BJ (cell line): ENCODE results near the gene ATP9B. TPM values are rescaled to one million over a fixed set of nuclear protein-coding genes. Genes with fewer than 3 reads are reported as not detected.

ENCODE experiments used
- CTCF ChIA-PET: fragments of 350-600 bp; formaldehyde crosslinking; extraction: SDS; loops from one replicate; lab custom pipeline; 2021; ENCODE audit warnings: antibody characterized with exemption, inconsistent platforms; lab: Yijun Ruan, JAX
- POLR2A ChIA-PET: fragments of 300-600 bp; sonication (Branson Sonifier 250); formaldehyde crosslinking; extraction: SDS; loops from one replicate; lab custom pipeline; 2021; ENCODE audit warnings: antibody characterized with exemption; lab: Charles Lee
- DNase-seq: peaks from one replicate; pipeline ENCODE4 v3.0.0-alpha.2; 2011; ENCODE audit warnings: low read depth
- H3K27me3 ChIP-seq: 2 replicates; pipeline ENCODE4 v1.6.0; 2011; ENCODE audit warnings: low read length; ENCODE audit not compliant: control insufficient read depth, insufficient read depth
- H3K36me3 ChIP-seq: 2 replicates; pipeline ENCODE4 v1.5.1; 2011; ENCODE audit warnings: low read length; ENCODE audit not compliant: control insufficient read depth, insufficient read depth
- H3K4me3 ChIP-seq: 2 replicates; pipeline ENCODE4 v1.5.1; 2011; ENCODE audit warnings: low read depth, mild to moderate bottlenecking, control low read depth, low read length
- polyA plus RNA-seq: library from polyadenylated mRNA; depleted of rRNA; stranded (reverse); fragments of >200 nt; gene quantifications from 2 replicates; pipeline ENCODE4 v1.2.3, GENCODE V29; 2011
- TF ChIP-seq, protein P1 (sequence below): IDR thresholded peaks from 2 replicates; pipeline ENCODE4 v1.5.1; 2011; ENCODE audit warnings: low read depth, mild to moderate bottlenecking, control low read depth, inconsistent platforms, low read length, moderate library complexity; ENCODE audit not compliant: insufficient read depth

The ATP9B gene
- polyA plus RNA-seq, 1 experiment: 17.4 TPM

DNA sequence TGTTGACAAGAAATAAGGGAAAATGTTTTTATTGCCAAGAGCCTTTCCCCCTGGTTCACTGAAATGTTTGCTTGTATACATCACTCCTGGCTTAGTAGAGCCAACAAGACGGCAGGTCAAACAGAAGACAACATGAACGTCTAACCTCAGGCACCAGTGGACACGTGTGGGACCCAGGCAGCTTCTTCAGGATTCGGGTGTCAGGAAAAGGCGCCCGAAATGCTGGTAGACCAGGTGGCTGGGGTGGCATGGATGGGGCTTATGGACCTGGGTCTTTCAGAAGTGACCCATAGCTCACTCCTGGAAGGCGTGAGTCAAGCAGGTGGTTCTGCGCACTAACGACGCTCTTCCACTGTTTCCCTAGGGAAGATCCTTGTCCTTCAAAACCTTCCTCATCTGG is 303.3 kb downstream of the ATP9B start:
- Histone ChIP-seq H3K27me3 (no peaks in the 10 kb centered on the region), H3K4me3 (no peak overlapping the region), H3K36me3 (peaks cover 5% of the 10 kb centered on the region)
- ChIA-PET CTCF (no interaction called here), POLR2A (no interaction called here)
- DNase-seq: no peak
- TF ChIP-seq, protein P1, sequence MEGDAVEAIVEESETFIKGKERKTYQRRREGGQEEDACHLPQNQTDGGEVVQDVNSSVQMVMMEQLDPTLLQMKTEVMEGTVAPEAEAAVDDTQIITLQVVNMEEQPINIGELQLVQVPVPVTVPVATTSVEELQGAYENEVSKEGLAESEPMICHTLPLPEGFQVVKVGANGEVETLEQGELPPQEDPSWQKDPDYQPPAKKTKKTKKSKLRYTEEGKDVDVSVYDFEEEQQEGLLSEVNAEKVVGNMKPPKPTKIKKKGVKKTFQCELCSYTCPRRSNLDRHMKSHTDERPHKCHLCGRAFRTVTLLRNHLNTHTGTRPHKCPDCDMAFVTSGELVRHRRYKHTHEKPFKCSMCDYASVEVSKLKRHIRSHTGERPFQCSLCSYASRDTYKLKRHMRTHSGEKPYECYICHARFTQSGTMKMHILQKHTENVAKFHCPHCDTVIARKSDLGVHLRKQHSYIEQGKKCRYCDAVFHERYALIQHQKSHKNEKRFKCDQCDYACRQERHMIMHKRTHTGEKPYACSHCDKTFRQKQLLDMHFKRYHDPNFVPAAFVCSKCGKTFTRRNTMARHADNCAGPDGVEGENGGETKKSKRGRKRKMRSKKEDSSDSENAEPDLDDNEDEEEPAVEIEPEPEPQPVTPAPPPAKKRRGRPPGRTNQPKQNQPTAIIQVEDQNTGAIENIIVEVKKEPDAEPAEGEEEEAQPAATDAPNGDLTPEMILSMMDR: no peak

DNA sequence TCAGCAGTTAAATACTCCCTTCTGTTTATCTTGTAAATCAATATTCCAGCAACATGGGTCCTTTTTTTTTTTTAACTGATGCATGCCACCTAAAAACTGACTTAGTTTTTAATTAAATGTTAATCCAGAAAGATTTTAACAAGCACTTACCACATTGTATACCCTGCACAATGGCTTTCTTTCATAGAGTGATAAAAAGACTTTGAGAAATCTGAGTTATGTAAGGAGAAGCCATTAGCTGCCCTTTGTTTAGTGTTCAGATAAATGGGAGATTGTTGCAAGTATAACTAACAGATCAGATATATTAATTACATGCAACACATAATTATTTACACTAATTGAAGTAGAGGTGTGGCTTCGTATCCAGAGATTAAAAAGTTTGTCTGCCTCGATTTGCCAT is 303.8 kb downstream of the ATP9B start:
- no peak for DNase-seq
- POLR2A ChIA-PET: interaction anchor here (0.6 kb wide), 1 partner anchor 304 kb away, joined by 11 read pairs; the partner anchor contains the start of gene ATP9B
- TF ChIP-seq, protein P1: no peak
- CTCF ChIA-PET: interaction anchor here (0.8 to 13.9 kb wide), 2 partner anchors 11 to 157 kb away, joined by 3 to 190 read pairs; no protein-coding TSS in a partner anchor
- H3K27me3 ChIP-seq: no peaks in the 10 kb centered on the region
- no peak overlapping the region for H3K4me3 ChIP-seq
- peaks cover 5% of the 10 kb centered on the region for H3K36me3 ChIP-seq

DNA sequence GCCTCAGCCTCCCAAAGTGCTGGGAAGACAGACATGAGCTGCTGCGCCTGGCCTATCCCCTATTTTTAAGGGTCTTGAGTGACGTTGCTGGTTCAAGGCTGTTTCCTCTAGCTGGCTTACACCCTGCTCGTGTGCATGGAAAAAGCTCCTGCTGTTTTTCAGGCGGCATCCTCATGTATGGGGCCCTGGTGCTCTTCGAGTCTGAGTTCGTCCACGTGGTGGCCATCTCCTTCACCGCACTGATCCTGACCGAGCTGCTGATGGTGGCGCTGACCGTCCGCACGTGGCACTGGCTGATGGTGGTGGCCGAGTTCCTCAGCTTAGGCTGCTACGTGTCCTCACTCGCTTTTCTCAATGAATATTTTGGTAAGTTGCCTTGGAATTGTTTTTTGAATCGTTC is 304.5 kb downstream of the ATP9B start:
- peaks cover 3% of the 10 kb centered on the region for H3K36me3 ChIP-seq
- no peak for DNase-seq
- no peak overlapping the region for H3K4me3 ChIP-seq
- CTCF ChIA-PET: interaction anchor here (0.8 to 13.9 kb wide), 2 partner anchors 10 to 156 kb away, joined by 3 to 190 read pairs; no protein-coding TSS in a partner anchor
- no peaks in the 10 kb centered on the region for H3K27me3 ChIP-seq
- POLR2A ChIA-PET: no interaction called here
- TF ChIP-seq, protein P1: no peak

DNA sequence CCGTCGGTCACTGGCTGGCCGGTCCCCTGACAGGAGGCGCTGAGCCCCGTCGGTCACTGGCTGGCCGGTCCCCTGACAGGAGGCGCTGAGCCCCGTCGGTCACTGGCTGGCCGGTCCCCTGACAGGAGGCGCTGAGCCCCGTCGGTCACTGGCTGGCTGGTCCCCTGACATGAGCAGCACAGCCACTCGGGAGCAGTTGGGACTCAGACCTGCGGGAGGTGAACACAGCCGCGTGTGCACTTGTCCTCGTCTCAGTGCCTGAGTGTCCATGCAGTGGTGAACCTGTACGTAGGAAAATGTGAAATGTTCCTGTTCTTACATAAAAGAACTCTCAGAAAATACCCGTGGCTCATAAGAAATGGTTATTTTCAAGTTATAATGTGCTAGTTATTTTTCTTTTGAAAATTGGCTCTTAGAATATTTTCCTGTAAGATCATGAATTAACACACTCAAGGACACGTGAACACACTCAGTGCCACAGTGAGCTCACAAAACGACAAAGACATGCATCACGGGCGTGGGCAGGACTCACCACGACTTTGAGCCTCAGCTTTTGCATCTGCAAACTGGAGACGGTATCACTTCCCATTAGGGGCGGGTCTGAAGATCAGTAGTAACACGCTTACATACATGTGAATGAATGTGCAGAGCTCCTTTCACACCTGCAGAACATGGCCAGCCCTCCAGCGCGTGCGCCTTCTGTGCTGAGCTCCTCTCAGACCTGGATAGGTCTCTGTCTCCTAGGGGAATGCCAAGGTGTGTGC is 305.4 kb downstream of the ATP9B start:
- ChIA-PET CTCF (interaction anchor here (0.9 to 13.9 kb wide), 3 partner anchors 10 to 156 kb away, joined by 4 to 190 read pairs (median 4); no protein-coding TSS in a partner anchor), POLR2A (no interaction called here)
- no peak for DNase-seq

More for the DNA sequence above, 305.4 kb downstream of the ATP9B start:
- Histone ChIP-seq H3K36me3 (peaks cover 3% of the 10 kb centered on the region; the same call in 1 of the 2 replicates), H3K27me3 (no peaks in the 10 kb centered on the region), H3K4me3 (no peak overlapping the region)
- TF ChIP-seq, protein P1: no peak
